ENCODE results near the gene COL5A3.

- TF ChIP-seq CTCF (IDR thresholded peaks at IDR 0.05; ENCODE audit: borderline replicate concordance, extremely low read depth, low read length, poor library complexity, severe bottlenecking) (no peak), EZH2 (IDR thresholded peaks at IDR 0.05; ENCODE audit: borderline replicate concordance, low read depth, low read length, severe bottlenecking) (no peak)
Observed at GRCh38 chr19:10007371-10008183, 2.7 kb downstream of the COL5A3 start.

Measured in DND-41 (cell line).